ENCODE measurements around the gene RECK. TPM values are rescaled to one million over a fixed set of nuclear protein-coding genes. Genes with fewer than 3 reads are reported as not detected.

Gene RECK
- total RNA-seq, 2 donors from 2014 or later: 2.9 to 4.7 TPM

DNA sequence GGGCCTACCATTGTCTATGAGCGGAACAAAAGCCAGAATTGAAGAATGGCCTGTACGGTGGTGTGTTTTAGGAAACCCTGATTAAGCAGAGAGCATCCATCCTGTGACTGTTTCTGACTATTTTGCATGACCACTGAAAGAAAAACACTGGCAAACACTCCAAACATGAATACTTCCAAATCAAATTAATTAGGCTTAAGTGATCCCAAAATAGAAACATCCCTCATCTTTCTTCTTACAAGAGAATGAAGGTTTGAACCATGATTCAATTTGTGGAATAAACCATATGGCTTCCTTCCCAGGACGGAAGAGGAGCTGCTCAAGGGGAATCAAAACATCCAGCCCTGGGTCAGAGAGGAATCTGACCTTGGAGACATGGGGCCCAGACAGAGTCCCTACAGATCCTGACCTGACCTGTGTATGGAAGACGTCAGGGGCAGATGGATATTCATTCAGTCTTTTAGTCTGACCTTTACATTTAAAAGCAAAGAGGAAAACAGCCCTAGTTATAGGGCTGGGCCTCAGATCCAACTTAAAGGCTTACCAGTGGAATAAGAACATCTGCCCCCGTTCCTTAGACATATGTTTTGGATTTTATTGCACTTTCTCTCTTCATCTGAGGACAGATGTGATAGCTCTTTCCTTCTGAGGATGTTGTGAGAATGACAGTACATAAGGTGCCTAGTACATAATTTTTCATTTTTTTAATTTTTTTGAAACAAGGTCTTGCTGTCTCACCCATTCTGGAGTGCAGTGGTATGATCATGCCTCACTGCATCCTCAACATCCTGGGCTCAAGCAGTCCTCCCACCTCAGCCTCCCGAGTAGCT lies 17.6 kb upstream of the RECK start:
- intact Hi-C loops (cut with DNase I, micrococcal nuclease): no loop called here
- ATAC-seq: no peak
- DNase-seq: no peak

DNA sequence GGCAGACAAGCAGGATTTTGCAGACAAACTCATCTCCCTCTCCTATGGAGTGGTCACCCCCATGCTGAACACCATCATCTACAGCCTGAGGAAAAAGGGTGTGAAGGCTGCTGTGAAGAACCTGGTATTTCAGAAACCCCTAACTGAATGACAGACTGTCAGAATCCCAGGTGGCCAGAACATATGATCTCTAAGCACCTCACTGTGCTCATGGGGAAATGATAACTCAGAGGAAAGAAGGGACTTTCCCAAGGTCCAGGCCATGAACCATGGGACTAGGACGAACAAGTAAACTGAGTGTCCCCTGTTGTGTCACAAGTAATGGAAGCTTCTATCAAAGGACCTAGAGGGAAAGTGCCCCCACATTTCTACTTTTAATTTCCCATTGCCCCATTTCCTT lies 14.7 kb upstream of the RECK start:
- intact Hi-C loops (cut with DNase I, micrococcal nuclease): loop anchor here in 1 of 2 donors (5.0 kb wide), 1 partner anchor 65 kb away; the partner anchor contains the start of gene OR2S2
- DNase-seq (no peak), ATAC-seq (no peak)

DNA sequence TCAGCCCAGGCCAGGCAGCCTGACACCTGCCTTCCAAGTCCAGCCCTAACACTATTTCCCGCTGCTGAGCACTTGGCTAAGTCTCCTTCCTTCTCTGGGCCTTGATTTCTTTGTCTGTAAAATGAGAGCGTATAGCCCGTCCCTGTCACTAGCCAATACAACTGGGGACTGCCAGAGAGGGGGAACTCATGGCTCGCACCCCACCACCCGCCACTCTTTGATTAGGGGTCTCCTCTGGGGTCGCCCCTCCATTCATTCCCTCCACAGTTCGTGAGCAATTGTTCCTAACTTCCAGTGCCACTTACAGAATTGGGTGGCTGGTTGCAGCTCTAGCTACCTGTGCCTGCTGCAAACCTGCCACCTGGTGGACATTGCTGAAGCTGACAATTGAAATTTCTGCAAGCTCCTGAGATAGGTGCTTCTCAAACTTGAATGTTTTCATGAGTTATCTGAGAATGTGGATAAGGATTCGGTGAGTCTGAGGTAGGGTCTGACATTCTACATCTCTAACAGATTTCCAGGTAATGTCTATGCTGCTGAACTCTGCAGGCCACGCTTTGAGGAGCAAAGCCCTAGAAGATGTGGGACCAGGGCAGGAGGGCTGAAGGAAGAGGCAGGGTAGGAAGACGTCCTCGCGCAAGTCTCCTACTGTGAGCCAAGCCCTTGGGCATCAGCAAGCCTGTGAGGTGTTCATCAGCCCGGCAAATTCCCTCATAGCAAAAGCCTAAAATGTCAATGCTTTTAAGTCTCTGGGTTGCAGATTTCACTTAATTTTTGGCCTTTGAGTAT lies 13.3 kb upstream of the RECK start:
- DNase-seq (peak; percentile 59 to 78), ATAC-seq (peak; percentile 91)
- intact Hi-C loops (cut with DNase I, micrococcal nuclease): loop anchor here in 1 of 2 donors (5.0 kb wide), 1 partner anchor 66 kb away; the partner anchor contains the start of gene OR2S2

DNA sequence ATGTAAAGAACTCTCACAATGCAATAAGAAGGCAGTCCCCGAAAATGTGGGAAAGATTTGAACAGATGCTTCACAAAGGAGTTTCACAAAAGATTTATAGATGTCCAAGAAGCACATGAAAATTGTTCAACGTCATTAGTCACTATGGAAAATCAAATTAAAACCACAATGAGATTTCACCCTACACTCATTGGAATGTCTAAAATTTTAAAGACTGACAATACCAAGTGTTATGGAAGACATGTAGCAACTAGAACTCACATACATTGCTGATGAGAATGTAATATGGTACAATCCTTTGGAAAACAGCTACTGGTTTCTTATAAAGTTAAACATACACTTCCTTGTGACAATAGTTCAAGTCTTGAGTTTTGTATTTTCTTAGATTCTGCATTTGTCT lies 11.0 kb upstream of the RECK start:
- intact Hi-C loops (cut with DNase I, micrococcal nuclease): no loop called here
- no peak for ATAC-seq
- no peak for DNase-seq

DNA sequence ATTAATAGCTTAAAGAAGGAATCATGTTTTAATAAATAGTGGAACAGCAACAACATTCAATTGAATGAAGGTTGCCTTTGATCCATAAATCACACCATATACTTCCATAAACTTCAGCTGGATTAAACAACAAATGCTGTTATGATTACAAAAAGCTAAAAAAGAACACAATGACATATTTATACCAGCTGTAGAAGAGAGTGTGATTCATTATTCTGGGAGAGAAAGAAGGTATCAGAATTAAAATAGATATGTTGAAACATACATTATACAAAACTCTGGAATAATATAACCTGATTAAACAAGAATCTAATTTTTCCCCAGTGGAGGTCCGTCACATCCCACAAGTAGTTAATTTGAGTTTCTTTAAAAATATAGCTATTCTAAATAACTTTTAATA lies 7.5 kb upstream of the RECK start:
- intact Hi-C loops (cut with DNase I, micrococcal nuclease): no loop called here
- DNase-seq: no peak
- no peak for ATAC-seq

DNA sequence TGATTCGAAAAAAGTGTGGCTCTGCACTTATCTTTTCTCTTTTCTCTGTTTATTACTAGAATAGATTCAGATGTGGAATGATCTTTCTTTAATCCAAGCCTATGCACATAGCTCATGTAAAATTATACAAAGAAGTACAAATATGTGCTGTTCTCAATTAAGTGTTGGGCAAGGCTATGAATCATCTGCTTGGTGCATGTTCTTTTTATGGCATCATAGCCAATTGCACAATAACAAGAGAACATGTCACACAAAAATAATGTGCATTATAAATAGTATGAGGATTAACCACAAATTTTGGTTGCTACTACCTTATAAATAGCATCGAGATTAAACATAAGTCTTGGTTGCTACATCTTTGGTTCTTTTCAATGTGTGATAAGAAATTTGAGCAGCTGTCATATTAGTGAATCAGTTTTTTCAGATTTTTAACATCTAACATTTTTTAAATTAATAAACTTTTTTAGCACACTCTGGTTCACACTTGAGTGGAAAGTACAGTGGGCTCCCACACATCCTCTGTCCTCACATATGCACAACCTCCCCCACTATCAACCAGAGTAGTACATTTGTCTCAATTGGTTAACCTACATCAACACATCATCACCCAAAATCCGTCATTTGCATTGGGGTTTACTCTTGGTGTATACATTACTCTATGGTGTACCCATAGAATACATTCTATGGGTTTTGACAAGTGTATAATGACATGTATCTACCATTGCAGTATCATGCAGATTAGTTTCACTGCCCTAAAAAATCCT lies 6.8 kb upstream of the RECK start:
- DNase-seq (no peak), ATAC-seq (no peak)
- intact Hi-C loops (cut with DNase I, micrococcal nuclease): no loop called here

DNA sequence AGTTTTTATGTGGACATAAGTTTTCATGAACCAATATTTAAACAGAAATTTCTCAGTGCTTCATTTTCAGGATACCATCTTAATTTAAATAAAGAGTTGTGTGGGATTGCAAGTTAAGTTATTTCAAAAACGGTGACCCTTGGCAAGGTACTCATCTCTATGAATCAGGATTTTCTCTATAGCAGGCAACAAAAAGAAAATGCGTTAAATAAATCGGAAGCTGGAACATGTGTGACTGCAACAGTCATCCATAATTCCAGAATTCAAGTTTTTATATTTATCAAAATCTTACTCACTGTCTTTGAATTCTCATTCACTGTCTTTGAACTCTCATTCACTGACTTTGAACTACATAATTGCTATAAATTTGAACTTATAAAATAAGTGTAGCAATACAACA lies 5.8 kb upstream of the RECK start:
- DNase-seq (no peak), ATAC-seq (no peak)
- intact Hi-C loops (cut with DNase I, micrococcal nuclease): no loop called here

DNA sequence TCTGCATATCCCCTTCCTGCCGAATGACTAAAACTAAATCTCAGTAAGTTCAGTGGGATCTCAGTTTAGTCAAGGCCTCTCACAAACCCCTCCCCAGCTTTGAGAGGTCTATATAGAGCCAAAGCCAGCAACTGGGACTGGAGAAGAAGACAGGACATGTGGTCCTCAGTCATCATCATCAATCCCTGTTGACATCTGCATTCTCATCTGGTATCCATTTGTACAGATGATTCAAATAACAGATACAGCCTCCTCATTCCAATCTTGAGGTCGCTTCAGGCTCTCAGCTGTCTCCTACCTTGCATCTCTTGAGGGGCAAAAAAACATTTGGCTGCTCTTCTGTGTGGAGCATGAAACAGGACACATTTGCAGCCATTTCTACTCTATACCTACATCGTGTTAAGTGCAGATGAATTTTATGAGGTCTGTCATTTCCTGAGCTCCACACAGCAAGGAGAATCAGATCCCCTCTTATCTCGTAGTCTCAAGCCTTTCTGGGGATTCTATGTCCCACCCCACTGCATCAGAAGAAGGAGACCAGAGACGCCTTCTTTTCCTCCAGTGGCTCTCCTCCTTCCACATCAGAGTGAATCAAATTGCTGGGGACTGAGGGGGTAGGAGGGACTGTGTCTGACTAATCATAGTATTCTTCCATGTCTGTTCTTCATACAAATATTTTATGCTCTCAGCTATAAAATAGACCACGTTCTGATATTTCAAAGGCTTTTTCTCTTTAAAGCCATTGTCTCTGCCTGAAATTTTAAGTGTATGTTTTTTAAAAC lies 4.7 kb upstream of the RECK start:
- ATAC-seq (no peak), DNase-seq (no peak)
- intact Hi-C loops (cut with DNase I, micrococcal nuclease): no loop called here

DNA sequence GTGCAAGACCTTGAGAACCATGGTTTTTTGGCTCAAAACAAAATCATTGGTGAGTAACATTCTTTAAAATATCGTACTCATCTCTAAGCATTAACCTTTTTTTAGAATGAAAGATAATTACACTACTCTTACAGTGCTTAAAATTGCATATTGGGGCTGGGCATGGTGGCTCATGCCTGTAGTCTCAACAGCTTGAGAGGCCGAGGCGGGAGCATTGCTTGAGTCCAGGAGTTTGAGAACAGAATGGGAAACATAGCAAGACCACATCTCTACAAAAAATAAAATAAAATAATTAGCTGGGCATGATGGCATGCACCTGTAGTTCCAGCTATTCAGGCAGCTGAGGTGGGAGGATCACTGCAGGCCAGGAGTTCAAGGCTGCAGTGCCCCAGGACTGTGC lies 2.9 kb upstream of the RECK start:
- ATAC-seq: no peak
- DNase-seq: no peak
- intact Hi-C loops (cut with DNase I, micrococcal nuclease): no loop called here

DNA sequence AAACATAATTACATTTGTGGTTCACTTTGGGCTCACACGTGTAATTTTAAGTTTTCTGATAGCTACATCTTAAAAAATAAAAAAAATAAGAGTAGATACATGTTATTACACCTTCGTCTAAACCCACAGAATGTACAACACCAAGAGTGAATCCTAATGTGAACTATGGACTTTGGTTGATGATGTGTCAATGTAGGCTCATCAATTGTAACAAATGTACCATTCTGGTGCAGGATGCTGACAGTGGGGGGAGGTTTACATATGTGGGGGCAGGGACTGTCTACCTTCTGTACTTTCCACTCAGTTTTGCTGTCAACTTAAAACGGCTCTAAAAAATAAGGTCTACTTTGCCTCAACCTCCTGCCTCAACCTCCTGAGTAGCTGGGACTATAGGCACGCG lies 2.5 kb upstream of the RECK start:
- ATAC-seq: no peak
- no peak for DNase-seq
- intact Hi-C loops (cut with DNase I, micrococcal nuclease): no loop called here

DNA sequence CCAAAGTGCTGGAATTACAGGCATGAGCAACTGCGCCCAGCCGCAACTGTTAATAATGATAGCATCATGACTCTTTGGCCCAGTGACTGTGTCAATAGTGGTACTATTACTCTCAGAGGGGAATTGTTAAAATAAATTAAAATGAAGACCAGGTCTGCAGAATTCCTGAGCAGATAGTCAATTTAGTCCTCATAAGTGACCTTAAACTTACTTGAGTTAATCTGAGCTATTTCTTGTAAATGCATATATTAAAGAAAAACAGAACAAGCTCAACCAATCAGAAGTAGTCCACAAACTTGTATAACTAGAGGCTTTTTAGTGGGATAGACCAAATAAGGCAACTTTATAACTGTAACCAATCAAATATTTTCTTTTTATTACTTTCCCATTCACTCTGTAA lies 1.7 kb upstream of the RECK start:
- DNase-seq: no peak
- no peak for ATAC-seq
- intact Hi-C loops (cut with DNase I, micrococcal nuclease): no loop called here

DNA sequence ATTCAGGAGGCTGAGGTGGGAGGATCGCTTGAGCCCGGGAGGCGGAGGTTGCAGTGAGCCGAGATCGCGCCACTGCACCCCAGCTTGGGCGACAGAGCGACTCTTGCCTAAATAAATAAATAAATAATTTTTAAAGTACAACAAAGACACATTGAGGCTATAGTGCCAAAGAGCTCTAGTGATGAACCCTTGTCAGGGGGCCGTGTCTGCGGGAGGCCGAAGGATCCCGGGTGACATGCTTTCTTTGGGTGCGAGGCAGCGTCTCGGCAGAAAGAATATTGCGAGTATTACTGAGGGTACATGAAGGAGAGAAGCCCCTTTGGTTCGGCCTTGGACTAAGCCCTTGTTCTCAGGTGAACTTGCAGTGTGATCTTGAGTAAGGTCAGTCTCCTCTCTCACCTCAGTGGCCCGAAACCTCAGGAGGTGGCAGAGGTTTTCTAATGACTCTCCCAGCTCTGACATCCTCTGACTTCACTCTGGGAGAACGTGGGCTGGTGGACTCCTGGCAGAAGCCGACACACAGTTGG lies 397 bp upstream of the RECK start:
- DNase-seq (no peak), ATAC-seq (no peak)
- intact Hi-C loops (cut with DNase I, micrococcal nuclease): no loop called here

DNA sequence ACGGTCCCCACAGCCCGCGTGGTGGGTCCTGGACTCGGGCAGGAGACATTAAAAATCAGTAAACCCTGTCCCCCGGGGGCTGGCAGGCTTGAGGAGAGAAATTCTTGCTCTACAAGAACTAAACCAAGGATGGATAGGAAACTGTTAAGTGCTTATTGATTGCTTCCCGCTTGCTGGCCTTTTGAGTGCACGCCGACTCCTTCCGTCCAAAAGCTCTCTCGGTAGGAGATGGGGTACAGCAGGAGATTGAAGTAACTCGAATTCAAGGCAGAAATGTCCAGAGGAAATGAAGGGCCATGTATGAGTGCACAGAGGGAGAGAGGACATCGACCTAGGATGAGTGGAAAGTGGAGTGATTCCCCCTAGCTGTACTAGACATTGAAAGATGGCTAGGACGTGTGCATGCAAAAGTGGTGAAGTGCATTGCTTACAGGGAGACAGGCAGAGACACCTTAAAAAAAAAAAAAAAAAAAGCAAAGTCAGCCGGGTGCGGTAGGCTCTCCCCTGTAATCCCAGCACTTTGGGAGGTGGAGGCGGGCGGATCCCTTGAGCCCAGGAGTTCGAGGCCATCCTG lies 923 bp downstream of the RECK start:
- intact Hi-C loops (cut with DNase I, micrococcal nuclease): no loop called here
- DNase-seq (no peak), ATAC-seq (no peak)

DNA sequence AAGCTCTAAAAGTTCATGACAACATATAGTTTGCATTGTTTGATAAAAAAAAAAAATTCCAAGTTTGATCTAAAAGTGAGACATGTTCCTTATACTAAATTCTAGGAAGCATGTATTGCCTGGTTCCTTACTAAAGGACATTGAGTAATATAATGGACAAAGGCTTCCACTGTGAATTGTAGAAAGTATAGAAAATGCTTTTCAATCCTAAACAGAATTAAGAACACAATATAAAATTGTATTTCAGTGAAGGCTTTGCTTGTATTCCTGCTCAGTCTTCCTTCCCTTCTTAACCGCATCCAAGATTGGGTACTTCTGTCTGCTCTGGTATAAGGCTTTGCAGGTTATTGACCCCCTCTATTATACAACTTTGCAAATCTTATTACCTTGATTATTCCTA lies 2.4 kb downstream of the RECK start:
- ATAC-seq (no peak), DNase-seq (no peak)
- intact Hi-C loops (cut with DNase I, micrococcal nuclease): no loop called here

DNA sequence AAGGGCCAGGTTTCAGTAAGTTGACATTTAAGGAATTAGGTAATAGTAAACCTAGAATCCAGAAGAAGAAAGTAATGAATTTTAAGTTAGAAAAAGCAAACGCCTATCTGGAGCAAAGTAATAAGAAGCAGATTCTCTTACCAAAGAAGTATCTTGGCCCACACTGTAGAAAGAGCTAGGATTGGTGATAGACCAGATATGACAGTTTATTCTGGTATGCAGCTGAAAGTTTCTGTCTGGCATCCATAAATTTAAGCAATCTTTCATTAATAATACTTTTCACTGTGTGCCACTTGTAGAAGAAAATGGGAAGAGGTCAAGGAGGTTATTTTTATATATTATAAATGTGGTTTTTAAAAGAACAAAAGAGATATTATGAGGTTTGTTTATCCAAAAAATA lies 3.0 kb downstream of the RECK start:
- no peak for ATAC-seq

DNA sequence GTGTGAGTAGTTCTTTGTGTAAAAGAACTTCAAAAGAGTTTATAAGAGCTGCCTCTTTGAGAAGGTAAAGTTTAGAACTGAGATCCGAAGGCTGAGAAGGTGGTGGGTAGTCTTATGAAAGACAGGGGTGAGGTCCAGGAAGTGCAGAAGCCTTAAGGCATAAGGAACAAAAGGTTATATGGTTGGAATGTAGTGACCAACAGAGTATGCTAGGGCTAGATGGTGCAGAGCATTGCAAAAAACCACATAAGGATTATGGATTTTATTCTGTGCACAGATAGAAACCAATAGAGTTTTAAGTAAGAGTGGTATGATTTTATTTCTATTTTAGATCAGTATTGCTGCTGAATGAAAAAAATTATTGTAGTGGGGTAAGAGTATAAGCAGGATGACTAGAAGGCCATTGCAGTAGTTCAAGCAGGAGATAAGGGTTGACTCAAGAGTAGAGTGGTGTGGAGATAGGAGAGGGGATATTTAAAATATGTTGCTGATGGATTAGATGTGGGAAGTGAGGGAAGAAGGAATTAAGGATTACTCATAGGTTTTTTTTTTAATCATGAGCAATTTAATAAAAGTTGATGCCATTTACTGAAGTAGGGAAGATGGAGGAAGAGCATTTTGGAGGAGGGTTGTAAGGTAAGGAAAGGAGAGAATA lies 3.7 kb downstream of the RECK start:
- intact Hi-C loops (cut with DNase I, micrococcal nuclease): no loop called here
- DNase-seq (no peak), ATAC-seq (no peak)

More for the DNA sequence above, 3.0 kb downstream of the RECK start:
- no peak for DNase-seq
- intact Hi-C loops (cut with DNase I, micrococcal nuclease): no loop called here

DNA sequence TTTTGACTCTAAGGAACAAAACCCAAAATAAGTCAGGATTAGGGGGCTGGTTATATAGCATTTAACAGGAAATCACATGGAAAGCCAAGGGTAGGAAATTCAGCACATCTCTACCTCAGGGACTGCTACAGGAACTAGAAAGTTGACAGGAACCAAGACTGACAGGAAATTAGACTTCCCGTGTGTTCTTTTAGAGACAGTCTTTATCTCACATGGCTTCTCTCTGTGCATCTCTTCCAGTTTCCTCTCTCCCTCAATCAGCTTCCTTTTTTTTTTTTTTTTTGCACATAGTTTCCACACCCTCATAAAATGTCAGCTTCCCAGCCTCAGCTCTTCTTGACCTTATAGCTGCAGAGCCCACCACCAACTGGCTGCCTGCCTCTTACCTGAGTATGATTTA lies 4.8 kb downstream of the RECK start:
- ATAC-seq (no peak), DNase-seq (no peak)
- intact Hi-C loops (cut with DNase I, micrococcal nuclease): no loop called here

DNA sequence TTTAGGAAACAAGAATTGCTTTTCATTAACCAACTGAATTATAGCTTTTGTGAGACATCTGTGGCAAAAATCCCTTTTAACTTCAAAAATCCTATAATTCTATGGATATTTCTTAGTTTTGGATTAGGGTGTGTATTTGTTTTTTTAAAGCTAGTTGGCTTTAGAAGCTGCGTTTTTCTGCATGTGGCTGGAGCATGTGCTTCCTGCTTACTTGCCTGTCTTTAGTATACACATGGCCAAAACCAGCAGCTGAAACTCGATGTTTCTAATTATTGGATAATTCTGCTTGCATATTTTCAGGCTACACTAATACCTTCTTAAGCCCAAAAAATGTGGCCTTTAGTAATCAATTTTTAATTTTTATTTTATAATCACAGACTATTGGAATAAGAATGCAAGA lies 8.9 kb downstream of the RECK start:
- DNase-seq: no peak
- intact Hi-C loops (cut with DNase I, micrococcal nuclease): no loop called here
- no peak for ATAC-seq
